Measurements from ENCODE around the gene PTPDC1. TPM values are rescaled to one million over a fixed set of nuclear protein-coding genes. Genes with fewer than 3 reads are reported as not detected.

Gene PTPDC1
- total and polyA plus RNA-seq, 2 of the 8 experiments (the other 6 are each of a cell fraction or from before 2014, with no cell fraction given) = 4.1 to 7.3 TPM

GRCh38 chr9:94110821-94111252 lies 26.6 kb downstream of the PTPDC1 start (continued):
- TF ChIP-seq CHD7 (IDR thresholded peaks at IDR 0.05; ENCODE audit: insufficient replicate concordance, low read length) (no peak), MAFK (IDR thresholded peaks at IDR 0.05; ENCODE audit: low read depth, low read length) (no peak), TEAD4 (IDR thresholded peaks at IDR 0.05; ENCODE audit: low read depth, low read length) (no peak), NRF1 (IDR thresholded peaks at IDR 0.05; ENCODE audit: low read depth, low read length) (no peak), RXRA (IDR thresholded peaks at IDR 0.05; ENCODE audit: insufficient read depth, low read depth, low read length) (no peak), MAX (IDR thresholded peaks at IDR 0.05) (no peak)
